SKM-1 (cell line): ENCODE measurements around the gene TSPAN5.
"Not testable (repeated sequence)": the region's sequence is repeated elsewhere in the genome, so short reads cannot be mapped to it uniquely, and the experiment has no call there.

ENCODE experiments used
- DNase-seq: peaks from one replicate; lab custom pipeline; 2025; ENCODE audit not compliant: unreplicated experiment; lab: John Stamatoyannopoulos, UW

TSPAN5 gene

GRCh38 chr4:98504091-98504490, 154.3 kb downstream of the TSPAN5 start:
- DNase-seq: no peak

- no peak for DNase-seq
Observed at GRCh38 chr4:98503676-98504075, 154.7 kb downstream of the TSPAN5 start.

DNA sequence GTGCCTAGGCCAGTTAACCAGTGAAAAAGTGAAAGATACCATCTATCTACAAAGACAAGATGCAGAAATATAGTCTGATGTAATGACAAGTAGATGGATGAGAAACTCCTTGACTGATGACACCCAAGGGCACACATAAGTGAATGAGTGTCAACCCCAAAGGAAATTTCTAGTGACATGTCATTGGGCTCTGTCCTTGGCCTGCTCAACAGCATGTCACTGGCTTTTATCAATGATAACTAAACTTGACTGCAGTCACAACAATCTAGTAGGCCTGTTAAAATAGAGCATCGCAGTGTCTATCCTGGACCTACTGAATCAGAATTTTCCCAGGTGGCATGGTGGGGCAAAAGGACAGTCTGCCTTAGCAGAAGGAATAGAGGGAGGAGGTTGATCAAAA, 155.8 kb downstream of the TSPAN5 start:
- DNase-seq: no peak

GRCh38 chr4:98502031-98502430, 156.4 kb downstream of the TSPAN5 start:
- DNase-seq: no peak

- DNase-seq: no peak
Observed at GRCh38 chr4:98501383-98501782, 157.0 kb downstream of the TSPAN5 start.

- DNase-seq: no peak
Observed at GRCh38 chr4:98498774-98499173, 159.6 kb downstream of the TSPAN5 start.

DNA sequence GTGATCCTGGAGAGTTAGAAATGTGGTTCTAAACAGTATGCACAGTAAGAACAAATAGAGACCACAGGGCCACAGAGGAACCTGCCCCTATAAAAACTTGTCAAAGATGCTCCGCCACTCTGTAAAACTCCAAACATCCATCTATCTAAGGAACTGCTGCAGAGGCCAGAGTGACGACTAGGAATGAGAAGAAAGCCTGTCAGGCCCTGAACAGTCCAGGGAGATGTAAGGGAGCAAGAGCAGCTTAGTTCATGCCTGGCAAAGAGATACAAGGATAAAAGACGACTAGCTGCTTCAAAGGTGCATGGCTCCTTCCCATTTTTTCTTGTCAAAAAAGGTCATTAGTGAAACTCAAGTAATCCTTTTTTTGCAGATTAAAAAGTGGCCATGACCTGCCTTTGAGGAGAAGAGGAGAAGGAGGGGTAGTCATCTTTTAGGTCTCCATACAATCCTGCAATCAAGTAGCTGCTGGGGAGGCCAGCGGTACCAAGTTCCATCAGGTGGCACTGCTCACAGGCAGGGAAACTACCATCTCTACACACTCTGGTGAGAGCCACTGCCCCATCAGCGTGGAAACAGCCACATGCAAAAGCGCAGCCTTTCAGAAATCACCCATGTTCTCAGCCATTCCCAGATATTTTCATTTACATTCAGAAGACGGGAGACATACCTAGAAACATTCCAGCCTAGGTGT, 162.1 kb downstream of the TSPAN5 start:
- DNase-seq: no peak

GRCh38 chr4:98493296-98493695, 165.1 kb downstream of the TSPAN5 start:
- no peak for DNase-seq

DNA sequence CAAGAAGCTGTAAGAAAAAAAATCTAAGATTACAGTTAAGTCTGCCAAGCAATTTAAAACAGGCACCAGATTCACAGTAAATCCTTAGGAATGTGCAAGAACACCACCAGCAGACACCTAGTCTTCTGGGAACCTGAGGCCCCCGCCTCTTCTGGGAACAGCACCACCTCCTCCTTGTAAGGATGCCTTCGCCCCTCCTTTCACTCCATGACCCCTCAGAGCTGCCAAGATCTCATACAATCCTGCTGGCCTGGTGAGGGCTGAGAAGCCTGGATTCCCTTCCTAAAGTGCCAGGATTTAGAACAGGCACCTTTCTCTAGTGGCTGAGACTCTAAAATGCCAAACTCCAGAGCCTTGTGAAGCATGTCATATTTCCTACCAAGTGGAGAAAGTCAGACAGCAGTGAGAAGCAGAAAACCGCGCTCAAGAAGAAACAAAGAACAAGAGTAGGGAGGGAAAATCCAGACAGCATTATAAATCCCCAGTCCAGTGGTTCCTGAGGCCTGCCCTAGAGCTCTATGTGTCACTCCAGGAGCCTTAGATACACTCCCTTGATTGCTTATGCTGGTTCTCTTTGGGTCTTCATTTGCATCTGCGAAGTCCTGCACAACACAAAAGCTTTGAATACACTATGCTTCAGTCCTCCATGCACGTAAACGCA, 166.4 kb downstream of the TSPAN5 start:
- DNase-seq: no peak

DNA sequence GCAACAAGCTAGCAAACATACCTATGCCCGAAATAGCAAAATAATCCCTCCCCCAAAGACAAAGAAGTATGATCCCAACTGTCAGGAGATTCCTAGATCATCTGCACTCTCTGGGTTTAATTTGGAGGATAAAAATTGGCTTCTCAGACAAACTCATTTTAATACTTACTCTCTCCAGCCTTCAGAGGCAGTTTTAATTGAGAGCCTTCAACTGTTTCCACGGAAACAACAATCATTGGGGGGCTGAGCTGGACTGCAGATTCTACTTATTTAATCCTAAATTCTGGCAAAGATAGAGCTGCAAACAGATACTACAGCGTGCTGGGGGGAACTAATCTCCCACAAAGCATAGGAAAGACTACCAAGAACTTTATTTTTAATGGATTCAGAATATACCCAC, 168.2 kb downstream of the TSPAN5 start:
- no peak for DNase-seq

DNA sequence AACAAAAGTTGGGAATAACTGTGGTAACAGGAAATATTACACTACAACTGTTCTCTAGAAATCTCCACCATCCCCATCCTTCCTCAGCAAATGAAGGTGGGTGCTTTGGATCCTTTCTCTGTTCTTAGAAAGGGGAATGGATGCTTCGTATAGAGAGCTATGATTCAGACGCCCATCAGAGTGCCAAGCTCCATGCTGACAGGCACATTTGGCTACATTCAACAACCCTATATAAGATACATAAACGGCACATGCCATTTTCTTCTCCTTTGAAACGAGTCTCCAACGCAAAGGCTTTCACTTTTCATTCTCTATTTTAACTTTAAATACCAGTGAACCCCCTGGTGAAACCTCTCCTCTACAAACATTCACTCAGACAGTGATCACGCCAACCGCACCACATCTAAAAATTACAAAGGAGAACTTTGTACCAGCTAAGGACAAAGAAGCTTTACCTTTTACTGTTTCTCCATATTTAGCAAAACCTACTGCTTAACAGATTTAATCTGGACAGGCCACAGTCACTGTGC, 172.5 kb downstream of the TSPAN5 start:
- no peak for DNase-seq

GRCh38 chr4:98484031-98484430, 174.4 kb downstream of the TSPAN5 start:
- no peak for DNase-seq

- DNase-seq: no peak
Observed at GRCh38 chr4:98482847-98483806, 175.3 kb downstream of the TSPAN5 start.

- DNase-seq: no peak
Observed at GRCh38 chr4:98482503-98482846, 175.9 kb downstream of the TSPAN5 start.

GRCh38 chr4:98481167-98481566, 177.2 kb downstream of the TSPAN5 start:
- no peak for DNase-seq

GRCh38 chr4:98480535-98480934, 177.9 kb downstream of the TSPAN5 start:
- DNase-seq: no peak

DNA sequence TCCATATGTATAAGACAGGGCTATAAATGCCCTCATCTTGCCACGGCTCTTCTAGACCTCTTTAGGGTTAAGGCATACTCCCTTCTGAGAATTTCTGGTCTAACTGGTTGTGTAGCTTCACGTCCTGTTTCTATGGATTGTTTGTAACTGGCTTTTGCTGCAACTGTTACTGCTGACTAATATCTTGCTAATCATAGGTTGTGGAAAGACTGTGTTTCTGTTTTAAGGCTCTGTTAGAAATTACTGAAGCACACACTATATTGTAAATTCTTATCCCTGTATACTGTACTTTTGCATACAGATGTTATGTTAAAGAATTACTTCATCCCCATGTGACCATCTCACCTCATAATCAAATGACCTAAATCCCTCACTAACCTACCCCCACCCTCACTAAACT, 178.8 kb downstream of the TSPAN5 start:
- DNase-seq: not testable (repeated sequence)

- DNase-seq: no peak
Observed at GRCh38 chr4:98476891-98477290, 181.5 kb downstream of the TSPAN5 start.

- DNase-seq: no peak
Observed at GRCh38 chr4:98474408-98474844, 184.0 kb downstream of the TSPAN5 start.

DNA sequence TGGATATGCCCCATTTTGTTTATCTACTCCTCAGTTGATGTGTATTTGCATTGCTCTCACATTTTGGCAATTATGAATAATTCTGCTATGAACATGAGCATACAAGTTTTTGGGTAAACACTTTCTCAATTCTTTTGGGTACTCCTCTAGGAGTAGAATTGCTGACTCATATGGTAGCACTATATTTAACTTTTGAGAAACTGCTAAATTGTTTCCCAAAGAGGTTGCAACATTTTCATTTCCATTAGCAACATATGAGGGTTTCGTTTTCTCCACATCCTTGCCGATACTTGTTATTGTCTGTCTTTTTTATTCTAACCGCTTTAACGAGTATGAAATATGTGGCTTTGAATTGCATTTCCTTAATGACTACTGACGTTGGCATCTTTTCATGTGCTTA, 185.4 kb downstream of the TSPAN5 start:
- DNase-seq: no peak

DNA sequence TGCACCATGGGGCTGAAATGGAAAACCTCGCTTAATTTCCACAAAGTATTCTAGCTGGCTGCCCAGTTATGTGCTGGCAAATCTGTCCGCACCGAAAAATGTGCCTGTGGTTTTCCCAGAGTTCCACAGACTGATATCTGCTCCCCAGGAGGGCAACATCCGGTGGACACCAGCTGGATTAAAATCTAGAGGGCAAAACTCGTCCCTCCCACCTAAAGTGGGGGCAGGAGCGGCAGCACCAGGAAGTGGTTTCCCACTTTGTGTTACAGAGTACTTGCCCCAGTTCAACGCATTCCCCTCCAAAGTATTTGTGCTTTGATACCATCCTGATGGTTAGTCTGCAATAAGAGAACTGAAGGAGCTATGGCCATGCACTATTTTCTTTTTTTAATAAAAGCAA, 187.6 kb downstream of the TSPAN5 start:
- no peak for DNase-seq

- DNase-seq: no peak
Observed at GRCh38 chr4:98470366-98470765, 188.0 kb downstream of the TSPAN5 start.
